Lower leg skin (tissue), 4 donors: ENCODE results near the gene STX16. TPM values are rescaled to one million over a fixed set of nuclear protein-coding genes. Genes with fewer than 3 reads are reported as not detected.

Experiments used
- DNase-seq, 2 donors: peaks; one replicate each; pipeline ENCODE4 v3.0.0-alpha.2; 2019; ENCODE audit warnings: low spot score in 2 of 2
- H3K4me3 ChIP-seq: fragments of 200-600 bp; sonication (generic); 2 replicates; pipeline ENCODE4 v1.5.1; 2017; ENCODE audit warnings: mild to moderate bottlenecking, low read depth; ENCODE audit not compliant: poor library complexity, severe bottlenecking
- POLR2A ChIP-seq, 2 donors: fragments of 450-650 bp; IDR thresholded peaks; one replicate each; pipeline ENCODE4 v1.6.1; 2016 to 2017; ENCODE audit warnings: antibody characterized with exemption in 2 of 2, mild to moderate bottlenecking in 1 of 2, moderate library complexity in 1 of 2
- WGBS, 2 donors: methylation state at CpG; one replicate each; pipeline ENCODE4 v1.1.5; 2018; 5-methylcytosine and 5-hydroxymethylcytosine counted together
- intact Hi-C: fragments of 100-400 bp; cut with DNase I; formaldehyde crosslinking; loops from one replicate; pipeline ENCODE4 v1.15.0; 2023; ENCODE audit warnings: low total_unique reads
- total RNA-seq, 4 donors: library from RNA; depleted of rRNA; stranded (reverse); fragments of >200 nt; gene quantifications; one replicate each; pipeline ENCODE4 v1.1.0, GENCODE V29; 2016
- TF ChIP-seq, protein P1 (sequence below), 3 donors: fragments of 450-650 bp; IDR thresholded peaks; one replicate each; pipeline ENCODE4 v1.5.1; 2016; ENCODE audit warnings: antibody characterized with exemption in 3 of 3, mild to moderate bottlenecking in 3 of 3, moderate library complexity in 2 of 3

STX16 gene
- total RNA-seq, 4 donors from 2014 or later, result 36.0 to 52.1 (median 44.2) TPM

DNA sequence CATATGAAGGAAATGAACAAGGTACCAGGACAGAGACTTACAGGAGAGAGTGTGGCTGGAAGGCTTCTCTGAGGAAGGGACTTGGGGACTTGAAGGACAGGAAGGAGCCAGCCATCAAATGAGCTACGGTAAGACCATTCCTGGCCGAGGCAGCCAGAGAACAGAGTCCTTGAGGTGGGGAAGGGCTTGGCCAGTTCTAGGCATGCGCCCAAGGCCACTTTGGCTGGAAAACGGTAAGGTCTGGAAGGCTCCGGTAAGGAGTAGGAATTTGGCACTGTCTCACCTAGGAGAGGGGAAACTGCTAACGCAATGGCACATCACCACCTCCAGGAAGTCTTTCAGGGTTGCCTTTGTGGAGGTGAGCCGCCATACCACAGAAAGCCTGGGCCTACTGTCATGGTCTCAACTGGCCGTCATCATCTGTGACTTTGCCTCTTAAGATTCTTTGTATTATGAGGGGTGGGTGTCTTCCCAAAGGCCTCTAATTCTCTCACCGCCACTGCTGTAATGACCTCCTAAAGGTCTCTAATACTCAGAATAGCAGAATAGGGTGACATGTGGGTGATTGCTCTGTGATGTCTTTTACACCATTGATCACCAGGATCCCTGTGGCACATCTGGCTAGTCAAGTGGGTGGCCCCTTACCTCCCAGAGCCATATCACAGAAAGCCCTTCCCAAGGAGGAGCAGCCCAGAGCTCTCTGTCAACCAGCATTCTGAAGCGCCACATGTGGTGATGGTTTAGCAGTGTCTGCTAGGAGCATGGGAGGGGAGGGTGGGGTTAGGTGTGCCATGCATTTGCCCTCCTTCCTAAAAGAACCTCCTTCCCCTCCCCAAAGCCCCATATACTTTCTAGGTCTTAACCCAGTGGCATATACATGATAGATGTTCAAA lies 17.7 kb upstream of the STX16 start:
- no peak for DNase-seq
- intact Hi-C loops, result no loop called here
- TF ChIP-seq POLR2A (IDR thresholded peaks at IDR 0.05), result no peak
- TF ChIP-seq, protein P1, sequence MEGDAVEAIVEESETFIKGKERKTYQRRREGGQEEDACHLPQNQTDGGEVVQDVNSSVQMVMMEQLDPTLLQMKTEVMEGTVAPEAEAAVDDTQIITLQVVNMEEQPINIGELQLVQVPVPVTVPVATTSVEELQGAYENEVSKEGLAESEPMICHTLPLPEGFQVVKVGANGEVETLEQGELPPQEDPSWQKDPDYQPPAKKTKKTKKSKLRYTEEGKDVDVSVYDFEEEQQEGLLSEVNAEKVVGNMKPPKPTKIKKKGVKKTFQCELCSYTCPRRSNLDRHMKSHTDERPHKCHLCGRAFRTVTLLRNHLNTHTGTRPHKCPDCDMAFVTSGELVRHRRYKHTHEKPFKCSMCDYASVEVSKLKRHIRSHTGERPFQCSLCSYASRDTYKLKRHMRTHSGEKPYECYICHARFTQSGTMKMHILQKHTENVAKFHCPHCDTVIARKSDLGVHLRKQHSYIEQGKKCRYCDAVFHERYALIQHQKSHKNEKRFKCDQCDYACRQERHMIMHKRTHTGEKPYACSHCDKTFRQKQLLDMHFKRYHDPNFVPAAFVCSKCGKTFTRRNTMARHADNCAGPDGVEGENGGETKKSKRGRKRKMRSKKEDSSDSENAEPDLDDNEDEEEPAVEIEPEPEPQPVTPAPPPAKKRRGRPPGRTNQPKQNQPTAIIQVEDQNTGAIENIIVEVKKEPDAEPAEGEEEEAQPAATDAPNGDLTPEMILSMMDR (IDR thresholded peaks at IDR 0.05), result no peak
- WGBS, 2 donors, result 93 to 96% methylated on average over 10 of the region's 10 CpGs
- no peak overlapping the region for H3K4me3 ChIP-seq

DNA sequence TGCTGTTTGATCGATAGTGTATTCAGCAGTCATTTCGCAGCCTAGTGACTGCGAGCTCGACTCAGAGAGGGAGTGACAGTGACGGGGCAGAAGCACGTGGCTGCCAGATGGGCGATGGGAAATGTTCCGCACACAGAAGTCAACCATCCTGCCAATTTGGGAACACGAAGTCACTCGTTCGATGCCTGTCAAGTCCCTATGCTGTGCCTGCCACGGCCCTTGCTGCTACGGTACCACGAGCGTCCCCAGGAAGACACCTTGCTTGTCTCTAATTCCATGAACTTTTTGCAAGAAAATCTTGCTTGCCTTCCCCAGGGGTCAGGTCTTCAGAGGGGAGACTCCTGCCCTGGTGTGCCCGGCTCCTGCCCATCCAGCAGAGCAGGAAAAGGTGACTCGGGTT lies 17.0 kb upstream of the STX16 start:
- TF ChIP-seq, protein P1 (IDR thresholded peaks at IDR 0.05), result no peak
- no peak for TF ChIP-seq POLR2A (IDR thresholded peaks at IDR 0.05)
- 77 to 82% methylated on average over 17 of the region's 17 CpGs for WGBS, 2 donors
- no peak for DNase-seq
- intact Hi-C loops, result no loop called here
- no peak overlapping the region for H3K4me3 ChIP-seq

DNA sequence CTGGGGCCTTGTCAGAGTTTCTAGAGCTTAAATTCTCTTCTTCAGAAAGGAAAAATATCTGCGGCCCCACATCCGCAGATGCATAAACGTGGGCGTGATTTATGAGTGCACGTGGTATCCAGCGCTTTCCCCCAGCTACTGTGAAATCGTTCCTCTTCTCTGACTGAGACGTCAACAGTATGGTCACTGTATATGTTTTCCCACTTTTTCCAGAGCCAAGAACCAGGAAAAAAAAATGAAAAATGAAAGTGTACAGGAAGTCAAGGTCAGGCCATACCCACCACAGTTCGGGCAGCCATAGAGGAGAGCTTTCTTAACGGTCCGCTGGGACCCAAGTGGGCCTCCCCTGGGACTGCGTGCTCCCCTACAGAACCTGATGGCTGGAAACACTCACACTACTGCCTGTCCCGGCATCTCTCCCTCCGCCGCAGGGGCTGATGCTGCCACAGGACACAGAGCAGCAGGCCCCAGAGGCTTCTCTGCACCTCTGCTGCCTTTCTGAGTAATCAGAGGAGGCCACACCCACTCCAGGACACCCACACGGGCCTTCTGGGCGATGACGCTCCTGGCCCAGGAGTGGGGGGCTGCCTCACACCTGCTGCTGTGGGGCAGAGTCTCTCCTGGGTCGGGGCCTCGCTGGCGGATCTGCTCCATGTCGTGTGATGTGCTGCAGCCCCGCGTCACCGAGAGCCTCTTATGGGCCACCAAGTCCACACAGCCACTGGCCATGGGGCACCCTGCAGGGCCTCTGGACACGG lies 16.4 kb upstream of the STX16 start:
- no peak for TF ChIP-seq POLR2A (IDR thresholded peaks at IDR 0.05)
- TF ChIP-seq, protein P1 (IDR thresholded peaks at IDR 0.05), result no peak
- WGBS, 2 donors, result 61 to 64% methylated on average over 23 to 26 of the region's 26 CpGs
- no peak overlapping the region for H3K4me3 ChIP-seq
- intact Hi-C loops, result no loop called here
- no peak for DNase-seq

DNA sequence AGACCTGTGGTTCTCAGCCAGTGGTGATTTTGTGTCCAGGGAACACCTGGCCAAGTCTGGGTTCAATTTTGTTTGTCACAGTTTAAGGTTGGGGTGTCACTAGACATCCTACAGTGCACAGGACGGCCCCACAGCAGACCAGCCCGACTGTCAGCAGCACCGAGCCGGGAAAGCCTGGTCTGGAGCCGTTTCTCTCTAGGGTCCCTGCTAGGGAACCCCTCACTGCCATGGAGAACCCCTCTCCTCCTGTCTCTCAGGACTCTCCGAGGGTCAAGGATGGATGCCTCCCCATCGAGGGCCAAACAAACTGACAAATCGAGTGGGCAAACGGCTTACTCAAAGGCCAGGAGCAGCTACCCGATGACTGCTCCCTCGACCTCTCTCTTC lies 15.8 kb upstream of the STX16 start:
- 76 to 82% methylated on average over 11 of the region's 11 CpGs for WGBS, 2 donors
- TF ChIP-seq, protein P1 (IDR thresholded peaks at IDR 0.05), result no peak
- TF ChIP-seq POLR2A (IDR thresholded peaks at IDR 0.05), result no peak
- intact Hi-C loops, result no loop called here
- no peak for DNase-seq
- H3K4me3 ChIP-seq, result no peak overlapping the region

DNA sequence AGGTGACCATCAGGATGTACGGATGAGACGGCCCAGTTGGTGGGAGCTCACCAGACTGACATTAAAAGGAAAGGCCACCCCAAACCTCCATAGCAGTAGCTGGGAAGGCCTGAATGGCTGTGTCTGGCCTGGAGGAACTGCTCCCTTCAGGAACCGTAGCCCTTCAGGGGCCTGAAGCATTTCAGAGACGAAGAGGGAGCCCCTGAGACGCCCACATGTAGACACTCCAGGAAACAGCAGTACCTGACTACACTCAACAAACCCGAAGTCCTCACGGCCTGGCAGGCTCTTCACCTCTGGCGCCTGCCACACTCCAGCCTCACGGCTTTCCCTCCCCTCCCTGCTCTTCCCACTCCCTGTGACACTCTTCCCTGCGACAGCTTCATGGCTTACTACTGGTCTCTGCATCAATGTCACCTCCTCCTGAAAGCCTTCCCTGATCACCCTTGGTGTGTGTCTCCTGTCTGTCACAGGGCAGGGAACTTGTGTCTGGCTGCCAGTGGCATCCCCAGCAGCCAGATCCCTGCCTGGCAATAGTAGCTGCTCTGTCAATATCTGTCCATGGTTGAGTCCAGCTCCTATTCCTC lies 14.6 kb upstream of the STX16 start:
- no peak overlapping the region for H3K4me3 ChIP-seq
- TF ChIP-seq, protein P1 (IDR thresholded peaks at IDR 0.05), result no peak
- TF ChIP-seq POLR2A (IDR thresholded peaks at IDR 0.05), result no peak
- intact Hi-C loops, result no loop called here
- DNase-seq, result peak in 1 of 2 donors; percentile 10
- 89 to 91% methylated on average over 10 of the region's 10 CpGs for WGBS, 2 donors
